ENCODE data around the gene TFF1.

The TFF1 gene

GRCh38 chr21:42357307-42357706 is 9.0 kb downstream of the TFF1 start:
- DNase-seq = no peak
- Mint-ChIP-seq H3K9me3 (peaks cover 56% of the 10 kb centered on the region), H3K27me3 (ENCODE audit: low read depth, poor library complexity) (peaks cover 24% of the 10 kb centered on the region), H3K4me3 (no peak overlapping the region), H3K27ac (no peak overlapping the region), H3K4me1 (peaks cover 26% of the 10 kb centered on the region), H3K36me3 (ENCODE audit: low read depth) (no peaks in the 10 kb centered on the region)
- TF ChIP-seq CTCF (IDR thresholded peaks at IDR 0.05) = no peak

- Mint-ChIP-seq H3K4me3 (no peak overlapping the region), H3K27ac (no peak overlapping the region), H3K27me3 (ENCODE audit: low read depth, poor library complexity) (peaks cover 26% of the 10 kb centered on the region), H3K4me1 (peaks cover 21% of the 10 kb centered on the region), H3K36me3 (ENCODE audit: low read depth) (no peaks in the 10 kb centered on the region), H3K9me3 (peaks cover 56% of the 10 kb centered on the region)
- DNase-seq = no peak
- no peak for TF ChIP-seq CTCF (IDR thresholded peaks at IDR 0.05)
Measured at GRCh38 chr21:42356650-42357049, 9.7 kb downstream of the TFF1 start.

GRCh38 chr21:42356046-42356445 is 10.3 kb downstream of the TFF1 start:
- no peaks in the 10 kb centered on the region for H3K36me3 Mint-ChIP-seq (ENCODE audit: low read depth)
- peaks cover 24% of the 10 kb centered on the region for H3K4me1 Mint-ChIP-seq
- no peak for DNase-seq
- peaks cover 56% of the 10 kb centered on the region for H3K9me3 Mint-ChIP-seq
- H3K27ac Mint-ChIP-seq = no peak overlapping the region
- H3K4me3 Mint-ChIP-seq = no peak overlapping the region
- H3K27me3 Mint-ChIP-seq (ENCODE audit: low read depth, poor library complexity) = peaks cover 26% of the 10 kb centered on the region
- TF ChIP-seq CTCF (IDR thresholded peaks at IDR 0.05) = no peak

- Mint-ChIP-seq H3K36me3 (ENCODE audit: low read depth) (no peaks in the 10 kb centered on the region), H3K4me3 (no peak overlapping the region), H3K27me3 (ENCODE audit: low read depth, poor library complexity) (peaks cover 23% of the 10 kb centered on the region), H3K4me1 (peaks cover 29% of the 10 kb centered on the region), H3K27ac (no peak overlapping the region), H3K9me3 (peaks cover 56% of the 10 kb centered on the region)
- no peak for DNase-seq
- TF ChIP-seq CTCF (IDR thresholded peaks at IDR 0.05) = no peak
Measured at GRCh38 chr21:42353623-42354022, 12.7 kb downstream of the TFF1 start.

GRCh38 chr21:42352441-42353095 is 13.8 kb downstream of the TFF1 start:
- Mint-ChIP-seq H3K27me3 (ENCODE audit: low read depth, poor library complexity) (peaks cover 20% of the 10 kb centered on the region), H3K36me3 (ENCODE audit: low read depth) (no peaks in the 10 kb centered on the region), H3K4me3 (no peak overlapping the region), H3K27ac (no peak overlapping the region), H3K4me1 (peaks cover 29% of the 10 kb centered on the region), H3K9me3 (peaks cover 45% of the 10 kb centered on the region)
- DNase-seq = no peak
- TF ChIP-seq CTCF (IDR thresholded peaks at IDR 0.05) = no peak

All from nephron progenitor cell (in vitro differentiated cells).